Right ventricle myocardium inferior (tissue), 1 donor: ENCODE measurements around the gene FOXP1. TPM values are rescaled to one million over a fixed set of nuclear protein-coding genes. Genes with fewer than 3 reads are reported as not detected.
A peak's percentile ranks its signal among the peaks of the same experiment; 100 is the strongest.

Source experiments
- ATAC-seq: fragments of 200-7000 bp; cut with Tn5 transposase; one replicate; pipeline ENCODE4 v1.9.1; 2020; ENCODE audit warnings: mild to moderate bottlenecking, moderate library complexity
- DNase-seq: peaks from one replicate; pipeline ENCODE4 v3.0.0; 2021; ENCODE audit errors: missing footprints
- intact Hi-C: fragments of 100-400 bp; cut with DNase I; formaldehyde crosslinking; loops from one replicate; pipeline ENCODE4 v1.11.0; 2022
- total RNA-seq: library from RNA; stranded (reverse); fragmentation: NEBNext Ultra II Directional; extraction: Animal tissue kit (Norgen Biotek cat#: 25700); gene quantifications from one replicate; pipeline ENCODE4 v1.2.1, GENCODE V29; 2021
- donor health status: DM: no; HTN: yes; CAD: no; lungs with severe emphysema.

The FOXP1 gene
- total RNA-seq, 1 donor from 2014 or later, result 38.5 TPM

DNA sequence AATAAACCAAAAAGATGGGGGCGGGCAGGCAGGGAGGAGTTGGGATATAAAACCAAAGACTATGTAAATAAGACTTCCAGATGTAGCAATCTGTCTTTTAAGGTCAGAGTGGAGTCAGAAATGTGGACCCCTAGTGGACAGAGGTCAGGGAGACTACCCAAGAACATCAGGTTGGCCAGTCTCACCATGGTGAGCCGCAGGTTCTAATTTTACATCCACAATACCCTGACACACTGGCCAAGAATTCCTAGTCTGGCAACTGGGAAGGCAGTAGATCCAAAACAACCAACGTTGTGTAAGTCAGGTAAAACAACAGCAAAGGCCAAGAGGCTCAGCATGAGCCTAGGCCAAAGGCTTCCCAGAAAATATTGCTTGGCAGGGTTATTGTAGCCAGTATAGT, 203.4 kb downstream of the FOXP1 start:
- intact Hi-C loops, result no loop called here
- DNase-seq (no peak), ATAC-seq (peak; percentile 52)

DNA sequence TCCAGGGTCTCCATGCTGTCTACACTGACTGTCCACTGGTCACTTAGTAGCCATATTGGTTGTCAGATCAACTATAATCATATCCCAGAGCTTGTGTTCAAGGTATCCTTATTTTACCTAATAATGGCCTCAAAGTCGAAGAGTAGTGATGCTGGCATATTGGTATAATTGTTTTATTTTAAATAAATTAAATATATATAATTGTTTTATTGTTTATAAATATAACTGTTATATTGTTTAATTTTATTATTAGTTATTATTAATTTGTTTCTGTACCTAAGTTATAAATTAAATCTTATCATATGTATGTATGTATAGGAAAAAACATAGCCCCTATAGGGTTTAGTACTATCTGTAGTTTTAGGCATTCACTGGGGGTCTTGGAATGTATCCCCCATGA, 205.0 kb downstream of the FOXP1 start:
- intact Hi-C loops, result no loop called here
- ATAC-seq, result no peak
- DNase-seq, result no peak

DNA sequence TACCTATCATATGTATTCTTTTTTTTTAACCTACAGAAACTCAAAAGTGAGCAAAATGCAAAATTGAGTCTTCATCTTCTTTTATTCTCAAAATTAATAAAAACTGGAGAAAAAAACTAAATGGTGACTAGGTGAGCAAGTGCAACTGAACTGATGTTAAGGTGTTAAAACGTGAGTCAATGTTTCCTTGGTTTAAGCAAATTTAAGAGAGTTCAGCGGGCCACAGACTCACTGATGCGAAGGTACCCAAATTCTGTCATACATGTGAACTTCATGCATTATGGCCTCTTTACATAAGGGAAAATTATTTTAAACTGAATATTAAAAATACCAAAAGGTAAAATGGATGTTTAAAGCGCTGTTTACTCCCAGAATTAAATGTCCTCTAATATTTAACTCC, 206.6 kb downstream of the FOXP1 start:
- no peak for ATAC-seq
- no peak for DNase-seq
- intact Hi-C loops, result no loop called here

DNA sequence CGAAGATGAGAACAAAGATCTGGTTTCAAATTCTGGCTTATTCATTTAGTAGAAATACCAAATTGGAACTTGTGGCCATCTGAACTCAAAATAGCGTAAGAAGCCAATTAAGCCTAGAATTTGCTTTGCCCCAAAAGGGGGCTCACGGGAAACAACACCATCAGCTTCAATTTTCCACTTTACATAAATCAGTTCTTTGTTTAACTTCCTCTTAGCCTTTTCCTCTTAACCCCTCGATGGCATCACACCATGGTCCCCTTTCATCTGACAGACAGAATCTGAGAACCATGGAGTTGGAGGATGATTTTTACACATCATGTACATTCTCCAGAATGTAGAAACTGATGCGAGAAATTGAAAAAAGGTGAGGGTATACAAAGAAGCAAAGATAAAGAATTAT, 207.0 kb downstream of the FOXP1 start:
- intact Hi-C loops, result no loop called here
- DNase-seq (no peak), ATAC-seq (no peak)

DNA sequence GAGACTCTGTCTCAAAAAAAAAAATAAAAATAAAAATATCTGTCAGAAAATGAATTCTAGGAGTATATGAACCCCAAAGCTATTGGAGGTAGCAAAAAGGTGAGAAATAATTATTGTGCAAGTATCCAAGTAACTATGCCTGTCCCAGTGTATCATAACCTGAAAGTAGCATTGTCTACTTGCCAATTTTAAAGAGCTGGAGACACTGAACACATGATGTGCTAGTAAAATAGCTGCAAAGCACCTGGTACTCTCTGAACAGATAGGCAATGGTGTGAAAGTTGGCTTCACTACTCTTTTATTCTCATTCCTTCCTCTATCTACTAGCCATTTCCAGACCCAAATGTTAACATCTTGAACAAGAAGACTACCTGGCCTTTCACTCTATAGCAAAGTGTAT, 208.9 kb downstream of the FOXP1 start:
- intact Hi-C loops, result no loop called here
- no peak for ATAC-seq
- DNase-seq, result no peak

DNA sequence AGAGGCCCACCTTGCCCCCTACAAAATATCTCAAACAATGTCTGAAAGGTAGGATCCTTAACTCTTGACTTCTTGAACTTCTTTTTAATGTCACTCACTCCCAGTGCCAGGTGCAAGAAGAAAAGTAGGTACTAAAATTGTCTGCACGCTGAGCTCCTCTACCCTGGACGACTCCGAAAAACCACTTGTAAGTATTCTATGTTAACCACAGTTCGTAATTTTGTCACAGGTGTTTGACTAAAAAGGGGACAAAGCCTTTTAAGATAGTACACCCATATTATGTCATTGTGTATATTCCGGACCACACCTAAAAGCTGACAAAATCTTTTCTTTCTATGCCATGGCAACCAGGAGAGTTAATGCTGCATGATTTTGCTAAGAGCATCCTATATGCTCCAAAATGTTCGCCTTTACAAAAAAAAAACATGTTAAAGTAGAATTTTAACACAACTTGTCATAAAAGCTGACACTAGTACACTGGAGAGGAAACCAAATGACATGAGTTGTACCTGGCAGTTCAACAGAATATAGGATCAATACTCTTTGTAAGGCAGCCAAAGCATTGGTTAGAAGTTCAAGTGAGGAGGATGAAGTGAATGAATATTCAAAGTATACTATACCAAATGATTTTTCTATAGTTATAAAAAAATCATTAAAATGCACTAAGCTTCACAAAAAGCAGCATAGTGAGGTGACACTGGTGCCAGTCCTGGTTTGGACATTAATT, 210.5 kb downstream of the FOXP1 start:
- intact Hi-C loops, result no loop called here
- no peak for ATAC-seq
- DNase-seq, result no peak

DNA sequence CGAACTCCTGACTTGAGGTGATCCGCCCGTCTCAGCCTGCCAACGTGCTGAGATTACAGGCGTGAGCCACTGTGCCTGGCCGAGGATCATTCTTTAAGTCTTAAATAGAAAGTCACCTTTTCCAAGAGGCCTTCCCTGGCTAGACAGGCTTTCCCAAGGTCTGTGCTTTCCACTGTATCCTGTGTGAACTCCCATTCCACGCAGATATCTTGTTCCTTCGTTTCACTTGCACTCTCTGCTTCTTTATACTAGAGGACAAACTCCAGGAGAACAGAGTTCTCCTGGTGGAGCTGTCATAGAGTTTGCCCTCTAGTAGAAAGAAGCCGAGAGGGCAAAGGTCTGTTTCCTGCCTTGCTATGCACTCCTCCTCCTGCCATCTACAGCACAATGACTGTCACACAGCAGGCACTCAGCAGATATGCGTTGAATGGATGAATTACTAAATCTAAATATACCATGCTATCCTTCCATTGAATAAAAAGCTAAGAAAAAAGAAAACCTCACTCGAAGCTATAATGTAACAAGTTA, 211.2 kb downstream of the FOXP1 start:
- DNase-seq, result no peak
- no peak for ATAC-seq
- intact Hi-C loops, result no loop called here

DNA sequence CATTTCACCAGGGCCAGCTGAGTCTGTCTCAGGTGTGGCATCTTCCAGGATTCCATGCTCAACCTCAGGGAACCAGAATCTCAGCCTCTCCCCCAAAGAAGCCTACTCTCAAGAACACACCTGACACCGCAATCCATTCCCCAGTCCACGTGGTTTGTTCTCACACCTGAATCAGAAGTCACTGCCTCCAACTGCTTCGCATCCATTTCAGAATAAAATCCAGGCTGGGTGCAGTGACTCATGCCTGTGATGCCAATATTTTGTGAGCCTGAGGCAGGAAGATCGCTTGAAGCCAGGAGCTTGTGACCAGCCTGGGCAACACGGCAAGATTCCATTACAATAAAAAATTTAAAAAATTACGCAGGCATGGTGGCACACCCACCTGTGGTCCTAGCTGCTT, 212.2 kb downstream of the FOXP1 start:
- ATAC-seq, result no peak
- DNase-seq, result no peak
- intact Hi-C loops, result no loop called here

DNA sequence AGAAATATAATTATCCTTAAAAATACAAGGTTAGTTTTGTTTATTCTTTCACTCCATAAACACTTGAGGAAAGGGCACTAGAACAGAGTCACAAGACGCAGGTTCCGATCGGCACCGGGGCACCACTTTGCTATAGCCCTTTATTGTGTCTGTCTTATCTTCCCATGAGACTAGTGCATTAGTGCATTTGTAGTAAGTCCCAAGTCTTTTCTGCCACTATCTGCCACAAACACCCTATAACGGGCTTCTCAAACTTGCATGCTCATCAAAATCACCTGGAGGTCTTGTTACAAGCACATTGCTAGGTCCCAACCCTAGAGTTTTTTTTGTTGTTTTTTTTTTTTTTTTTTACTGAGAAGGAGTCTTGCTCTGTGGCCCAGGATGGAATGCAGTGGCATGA, 213.1 kb downstream of the FOXP1 start:
- DNase-seq (no peak), ATAC-seq (no peak)
- intact Hi-C loops, result no loop called here

DNA sequence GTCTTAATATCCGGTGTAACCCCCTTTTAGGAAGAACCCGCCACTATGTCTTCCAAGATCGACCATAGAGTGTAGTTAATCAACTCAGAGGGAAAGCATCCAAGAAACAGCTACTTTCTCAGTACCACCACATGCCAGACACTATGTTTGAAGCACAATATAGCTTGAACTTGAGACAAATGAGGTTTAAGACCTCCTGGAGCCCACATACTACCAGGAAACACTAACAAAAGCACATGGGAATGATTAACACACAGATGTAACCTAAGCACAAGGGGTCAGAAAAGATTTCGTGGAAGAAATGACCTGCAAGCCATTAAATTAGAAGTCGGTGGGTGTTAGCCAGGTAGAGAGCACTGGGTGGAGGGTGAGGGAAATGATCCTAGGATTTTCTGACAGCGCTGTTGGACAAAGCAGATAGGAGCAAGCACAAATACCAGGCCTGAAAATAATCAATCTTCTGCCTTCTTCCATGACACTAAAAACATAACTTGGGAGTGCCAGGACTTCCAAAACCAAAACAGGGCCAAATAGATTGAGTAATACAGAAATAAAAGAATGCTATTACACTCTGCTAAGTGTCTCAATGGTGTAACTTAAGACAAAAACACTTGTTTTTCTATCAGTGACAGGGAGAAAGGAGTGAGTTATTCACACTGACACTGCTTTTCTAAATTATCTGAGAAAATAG, 213.7 kb downstream of the FOXP1 start:
- peak; percentile 78 for ATAC-seq
- intact Hi-C loops, result no loop called here

DNA sequence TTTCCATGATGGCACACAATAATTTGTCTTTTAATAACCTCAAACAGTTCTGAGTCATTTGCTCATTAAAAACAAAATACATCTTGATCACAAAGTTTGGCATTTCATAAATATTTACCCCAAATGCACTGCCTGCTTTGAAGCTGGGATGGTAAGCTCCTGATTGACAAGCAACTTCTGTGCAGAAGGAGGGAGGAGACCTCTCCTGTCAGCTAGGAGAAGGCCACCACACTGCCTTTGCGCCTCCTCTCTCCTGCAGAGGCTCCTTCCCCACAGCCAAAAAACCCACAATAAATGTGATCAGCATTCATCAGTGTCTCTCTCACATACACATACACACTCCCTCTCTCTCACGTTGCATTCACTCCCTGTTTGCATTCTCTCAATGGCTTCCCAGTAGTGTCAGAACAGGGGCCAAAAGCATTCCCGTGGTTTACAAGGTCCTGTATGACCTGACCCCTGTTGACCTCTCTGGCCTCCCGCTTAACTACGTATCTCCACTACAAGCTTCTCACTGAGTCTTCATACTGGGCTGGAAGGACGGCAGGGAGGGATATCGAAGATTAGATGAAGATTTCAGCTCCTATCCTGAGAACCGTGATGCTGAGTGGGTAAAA, 216.4 kb downstream of the FOXP1 start:
- no peak for DNase-seq
- intact Hi-C loops, result no loop called here
- no peak for ATAC-seq

More for the DNA sequence above, 213.7 kb downstream of the FOXP1 start:
- no peak for DNase-seq

DNA sequence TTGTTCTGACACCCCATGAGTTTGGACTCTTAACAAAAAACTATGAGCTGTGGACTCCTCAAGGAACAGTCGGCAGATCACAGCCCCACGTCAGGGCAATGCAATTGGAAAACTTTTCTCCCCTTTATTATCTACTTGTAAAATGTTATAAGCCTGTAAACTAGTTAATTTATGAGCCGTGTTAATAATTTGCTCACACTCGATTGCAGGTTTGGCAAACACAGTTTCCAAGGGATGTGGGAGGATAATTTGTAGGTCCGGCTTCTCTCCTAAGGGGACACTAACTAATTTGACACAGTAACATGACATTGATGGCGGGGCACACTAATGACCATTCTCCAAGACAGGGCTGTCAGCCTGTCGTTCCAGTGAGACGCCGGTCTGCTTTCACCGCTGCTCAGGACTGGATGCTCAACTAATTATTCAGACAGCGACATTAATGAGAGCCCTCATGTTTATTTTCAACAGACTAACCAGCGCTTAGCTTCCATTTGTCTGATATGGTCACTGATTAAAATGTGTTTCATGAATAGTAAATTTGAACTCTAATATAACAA, 222.1 kb downstream of the FOXP1 start:
- ATAC-seq (no peak), DNase-seq (no peak)
- intact Hi-C loops, result no loop called here

DNA sequence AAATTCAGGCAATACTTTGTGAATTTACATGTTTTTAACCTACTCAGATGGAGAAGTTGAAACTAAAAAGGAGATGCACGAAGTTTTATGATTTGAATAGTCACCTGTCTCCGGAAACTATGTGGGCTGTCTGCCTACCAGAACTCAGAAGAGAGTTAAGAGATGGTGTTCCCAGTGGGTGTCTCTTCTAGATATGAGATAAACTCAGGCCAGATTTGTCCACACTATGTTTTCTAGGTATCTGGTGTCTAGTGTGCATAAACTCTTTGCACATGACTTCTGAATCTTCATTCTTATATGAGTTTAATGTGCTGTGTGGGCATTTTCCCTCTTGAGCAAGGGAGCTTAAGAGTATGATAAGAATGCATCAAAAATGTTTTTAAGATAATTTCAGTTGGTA, 222.8 kb downstream of the FOXP1 start:
- intact Hi-C loops, result no loop called here
- no peak for ATAC-seq

DNA sequence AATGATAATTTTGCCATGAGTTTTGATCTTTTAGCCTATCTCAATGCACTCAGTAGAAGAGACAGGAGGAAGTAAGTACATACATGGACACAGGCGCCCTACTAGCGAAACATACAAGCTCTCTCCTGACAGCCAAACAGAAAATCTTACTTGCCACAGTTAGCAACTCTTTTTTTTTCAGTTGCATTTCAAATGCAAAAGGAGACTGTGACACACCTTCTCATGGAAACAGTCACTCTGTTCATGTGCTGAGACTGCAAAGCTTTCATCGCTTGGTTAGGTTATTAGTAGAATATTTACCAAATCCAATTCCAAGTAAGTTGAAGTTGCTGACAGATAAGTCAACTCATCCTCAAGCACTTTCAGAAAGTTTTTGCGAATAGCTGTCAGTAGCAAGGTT, 223.3 kb downstream of the FOXP1 start:
- DNase-seq, result no peak
- ATAC-seq, result no peak
- intact Hi-C loops, result no loop called here

More for the DNA sequence above, 222.8 kb downstream of the FOXP1 start:
- no peak for DNase-seq

DNA sequence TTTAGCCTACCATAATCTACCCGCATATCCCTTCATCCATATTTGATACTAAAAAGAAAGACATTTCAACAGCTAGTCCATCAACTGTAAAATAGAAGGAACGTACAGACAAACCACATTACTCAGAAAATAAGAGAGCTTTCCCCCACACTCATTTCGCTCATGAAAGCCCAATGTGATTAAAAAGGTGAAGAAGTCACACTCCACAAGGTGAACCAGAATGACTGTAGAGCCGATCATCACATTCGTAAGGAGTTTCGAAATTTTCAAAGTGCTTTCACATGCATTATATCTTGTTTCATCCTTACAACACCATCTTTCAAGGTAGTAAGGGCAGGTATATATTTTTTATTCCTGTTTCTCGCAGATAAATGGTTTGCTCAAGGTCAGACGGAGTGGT, 225.3 kb downstream of the FOXP1 start:
- no peak for DNase-seq
- intact Hi-C loops, result no loop called here
- ATAC-seq, result no peak

DNA sequence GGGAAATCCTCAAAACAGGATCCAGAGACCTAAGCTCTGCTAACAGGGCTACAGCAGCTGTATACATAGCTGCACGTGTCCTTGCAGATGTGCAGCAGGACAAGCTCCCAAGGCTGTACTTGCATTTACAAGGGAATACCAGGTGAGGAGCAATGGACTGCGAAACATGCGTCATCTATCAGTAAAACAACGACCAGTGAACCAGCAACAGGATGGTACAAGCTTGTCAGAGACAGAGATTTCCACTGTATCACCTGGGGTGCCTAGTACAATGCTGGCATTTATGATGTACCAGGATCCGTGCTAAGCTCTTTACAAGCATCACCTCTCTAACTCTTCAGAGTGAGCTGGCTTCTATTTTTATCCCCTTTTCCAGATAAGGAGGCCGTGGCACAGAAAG, 227.3 kb downstream of the FOXP1 start:
- intact Hi-C loops, result no loop called here
- ATAC-seq (peak; percentile 13), DNase-seq (no peak)

DNA sequence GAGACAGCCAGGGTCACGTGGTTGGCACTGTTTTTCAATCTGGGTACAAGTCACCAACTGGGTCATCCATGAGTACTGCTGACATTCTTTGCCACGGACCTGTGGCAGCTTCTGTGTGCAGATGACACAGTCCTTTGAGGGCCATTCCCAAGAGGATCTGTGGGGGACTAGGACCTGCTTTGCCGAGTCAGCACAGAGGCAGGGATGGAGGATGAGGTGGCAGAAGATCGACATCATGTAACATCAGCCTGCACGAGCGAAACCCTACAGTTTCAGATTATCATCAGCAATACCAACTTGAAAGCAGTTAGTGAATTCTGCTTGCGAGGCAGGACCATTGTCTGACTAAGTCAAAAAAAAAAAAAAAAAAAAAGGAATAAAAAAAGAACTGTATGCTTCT, 227.7 kb downstream of the FOXP1 start:
- ATAC-seq (no peak), DNase-seq (no peak)
- intact Hi-C loops, result no loop called here

DNA sequence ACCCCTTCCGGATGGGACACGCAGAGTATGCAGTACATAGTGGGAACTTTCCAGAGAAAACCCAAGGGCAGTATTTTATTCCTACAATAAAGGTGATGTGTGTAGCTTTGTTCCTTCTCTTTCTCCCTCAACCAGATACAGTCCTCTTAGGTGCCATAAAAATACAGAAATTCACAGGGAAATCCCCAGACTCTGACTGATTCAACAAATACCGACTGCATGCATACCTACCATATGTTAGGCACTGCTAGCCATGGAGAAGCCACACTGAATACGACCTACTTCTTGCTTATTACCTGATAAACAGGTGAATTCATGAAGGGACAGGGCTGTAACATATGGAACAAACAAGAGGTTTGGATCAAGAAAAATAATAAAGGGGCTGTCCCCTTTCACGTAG, 228.5 kb downstream of the FOXP1 start:
- intact Hi-C loops, result no loop called here
- DNase-seq (no peak), ATAC-seq (no peak)

DNA sequence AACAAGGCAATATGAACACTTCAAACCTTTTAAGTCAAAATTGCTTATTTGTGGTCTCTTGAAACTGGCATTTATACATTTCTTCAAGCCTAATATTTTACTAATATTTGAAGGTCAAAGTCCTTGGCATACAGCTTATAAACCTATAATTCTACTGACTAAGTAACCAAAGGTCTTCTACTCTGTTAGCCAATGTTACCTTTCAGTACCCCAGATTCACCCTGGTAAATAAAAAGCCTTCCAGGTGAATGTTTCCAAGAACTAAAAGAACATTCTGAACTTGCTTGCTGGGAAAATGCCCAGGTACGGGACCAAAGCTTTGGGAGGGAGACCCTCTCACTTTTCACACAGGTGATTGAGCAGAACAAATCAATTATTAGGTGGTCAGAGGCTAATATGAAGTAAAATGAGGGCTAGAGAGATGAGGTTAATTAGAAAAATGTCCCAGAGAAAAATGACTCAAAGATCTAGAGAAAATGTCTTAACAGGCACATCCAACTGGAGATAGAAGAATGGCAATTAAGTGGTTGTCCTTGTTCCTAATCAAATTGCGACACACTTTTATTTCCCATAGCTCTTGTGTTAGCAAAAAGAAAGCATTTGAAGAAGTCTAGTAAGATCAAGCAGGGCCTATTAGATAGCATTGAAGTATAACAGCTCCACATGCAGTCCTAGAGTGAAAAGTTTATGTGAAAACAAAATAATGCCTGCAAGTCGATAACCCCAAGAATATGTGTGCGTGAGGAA, 232.0 kb downstream of the FOXP1 start:
- DNase-seq (no peak), ATAC-seq (no peak)
- intact Hi-C loops, result no loop called here
